Hepatocyte (in vitro differentiated cells): ENCODE results near the gene TNFRSF17. TPM values are rescaled to one million over a fixed set of nuclear protein-coding genes. Genes with fewer than 3 reads are reported as not detected.

Experiments used
- DNase-seq: peaks from one replicate; pipeline ENCODE4 v3.0.0-alpha.2; 2016; ENCODE audit warnings: low spot score
- H2AFZ ChIP-seq: fragments of 200-600 bp; sonication (generic); 2 replicates; pipeline ENCODE4 v1.6.0; 2016; ENCODE audit warnings: antibody characterized with exemption, mild to moderate bottlenecking
- H3K27ac ChIP-seq: fragments of 200-600 bp; sonication (generic); 2 replicates; pipeline ENCODE4 v1.5.1; 2016; ENCODE audit warnings: mild to moderate bottlenecking
- H3K27me3 ChIP-seq: fragments of 200-600 bp; sonication (generic); 2 replicates; pipeline ENCODE4 v1.6.1; 2016
- H3K36me3 ChIP-seq: fragments of 200-600 bp; sonication (generic); replicated peaks from 2 replicates; pipeline ENCODE4 v1.5.1; 2016; ENCODE audit warnings: low read depth; ENCODE audit not compliant: insufficient read depth
- H3K4me1 ChIP-seq: fragments of 200-600 bp; sonication (generic); 2 replicates; pipeline ENCODE4 v1.5.1; 2016; ENCODE audit warnings: mild to moderate bottlenecking, moderate library complexity; ENCODE audit not compliant: insufficient read depth
- H3K4me2 ChIP-seq: fragments of 200-600 bp; sonication (generic); 2 replicates; pipeline ENCODE4 v1.6.0; 2016
- H3K4me3 ChIP-seq: fragments of 200-600 bp; sonication (generic); 2 replicates; pipeline ENCODE4 v1.5.1; 2016; ENCODE audit warnings: mild to moderate bottlenecking
- H3K79me2 ChIP-seq: fragments of 200-600 bp; sonication (generic); 2 replicates; pipeline ENCODE4 v1.6.0; 2017; ENCODE audit warnings: mild to moderate bottlenecking
- H3K9me2 ChIP-seq: fragments of 200-600 bp; sonication (generic); replicated peaks from 2 replicates; pipeline ENCODE4 v1.6.0; 2017; ENCODE audit warnings: mild to moderate bottlenecking; ENCODE audit not compliant: insufficient read depth
- H3K9me3 ChIP-seq: fragments of 200-600 bp; sonication (generic); 2 replicates; pipeline ENCODE4 v1.5.1; 2016; ENCODE audit warnings: low read depth, mild to moderate bottlenecking
- H4K20me1 ChIP-seq: fragments of 200-600 bp; sonication (generic); 2 replicates; pipeline ENCODE4 v1.6.0; 2016; ENCODE audit warnings: mild to moderate bottlenecking; ENCODE audit not compliant: insufficient read depth, poor library complexity, severe bottlenecking
- EZH2 ChIP-seq: fragments of 200-600 bp; sonication (generic); IDR thresholded peaks from 2 replicates; pipeline ENCODE4 v1.6.1; 2016; ENCODE audit warnings: antibody characterized with exemption, mild to moderate bottlenecking, borderline replicate concordance
- EZH2phosphoT487 ChIP-seq: fragments of 200-600 bp; sonication (generic); IDR thresholded peaks from one replicate; pipeline ENCODE4 v1.6.1; 2018; ENCODE audit warnings: antibody characterized with exemption, mild to moderate bottlenecking, low read depth, moderate library complexity; ENCODE audit not compliant: unreplicated experiment, severe bottlenecking
- WGBS: methylation state at CpG from one replicate; pipeline ENCODE4 v1.1.6; 2016; ENCODE audit warnings: low lambda C conversion rate; ENCODE audit errors: missing lambda C conversion rate; 5-methylcytosine and 5-hydroxymethylcytosine counted together
- polyA plus RNA-seq: library from polyadenylated mRNA; unstranded; fragments of >200 nt; fragmentation: Nextera tagmentation; extraction: Ambion mirVana; gene quantifications from 2 replicates; pipeline ENCODE4 v1.2.1, GENCODE V29; 2016
- total RNA-seq: library from RNA; depleted of rRNA; stranded (reverse); fragments of >200 nt; gene quantifications from 2 replicates; pipeline ENCODE4 v1.2.3, GENCODE V29; 2014
- TF ChIP-seq, protein P1 (sequence below): fragments of 200-600 bp; sonication (generic); IDR thresholded peaks from 2 replicates; pipeline ENCODE4 v1.5.1; 2016; ENCODE audit warnings: antibody characterized with exemption, mild to moderate bottlenecking; ENCODE audit not compliant: poor library complexity

Gene TNFRSF17
- total and polyA plus RNA-seq, 2 experiments from 2014 or later, result not detected

DNA sequence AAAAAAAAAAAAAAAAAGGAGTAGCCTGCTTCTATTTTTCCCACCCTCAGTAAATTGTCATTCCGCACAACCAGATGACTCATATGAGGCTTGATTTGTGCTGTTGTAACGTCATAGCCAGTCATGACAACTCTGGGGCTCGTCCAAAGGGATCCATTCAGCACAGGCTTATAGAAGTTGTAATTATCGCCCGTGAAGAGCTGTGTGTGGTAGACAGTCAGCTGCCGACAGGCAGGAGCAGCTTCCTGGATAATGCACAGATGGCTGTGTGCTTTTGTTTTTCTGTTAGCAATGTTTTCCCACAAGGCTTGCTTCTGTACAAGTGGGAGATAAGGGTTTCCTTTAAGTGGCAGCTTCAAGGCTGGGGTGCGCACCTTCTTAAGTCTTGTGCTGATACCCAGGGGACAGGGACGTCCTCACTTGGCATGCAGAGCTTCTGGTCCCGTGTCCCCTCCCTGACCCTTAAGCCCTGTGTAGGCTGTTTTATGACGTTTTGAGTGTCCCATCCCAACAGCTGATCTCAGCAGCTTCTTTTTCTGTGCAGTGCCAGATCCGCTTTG lies 37.5 kb downstream of the TNFRSF17 start:
- H3K4me1 ChIP-seq, result no peaks in the 10 kb centered on the region
- WGBS, result 56% methylated on average over 11 of the region's 11 CpGs

DNA sequence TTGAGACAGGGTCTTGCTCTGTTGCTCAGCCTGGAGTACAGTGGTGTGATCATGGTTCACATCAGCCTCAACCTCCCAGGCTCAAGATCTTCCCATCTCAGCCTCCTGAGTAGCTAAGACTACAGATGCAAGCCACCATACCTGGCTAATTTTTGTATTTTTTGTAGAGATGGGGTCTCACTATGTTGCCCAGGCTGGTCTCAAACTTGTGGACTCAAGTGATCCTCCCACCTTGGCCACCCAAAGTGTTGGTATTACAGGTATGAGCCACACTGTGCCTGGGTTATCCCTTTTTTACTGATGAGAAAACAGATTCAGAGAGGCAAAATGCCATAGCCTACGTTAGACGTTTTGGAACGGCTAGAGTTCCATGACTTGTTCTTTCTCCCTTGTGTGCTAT lies 41.6 kb downstream of the TNFRSF17 start:
- H4K20me1 ChIP-seq, result no peaks in the 10 kb centered on the region
- DNase-seq, result no peak
- no peaks in the 10 kb centered on the region for H3K27me3 ChIP-seq
- no peak overlapping the region for H3K27ac ChIP-seq
- no peaks in the 10 kb centered on the region for H3K79me2 ChIP-seq
- H3K36me3 ChIP-seq, result no peaks in the 10 kb centered on the region
- TF ChIP-seq, protein P1, sequence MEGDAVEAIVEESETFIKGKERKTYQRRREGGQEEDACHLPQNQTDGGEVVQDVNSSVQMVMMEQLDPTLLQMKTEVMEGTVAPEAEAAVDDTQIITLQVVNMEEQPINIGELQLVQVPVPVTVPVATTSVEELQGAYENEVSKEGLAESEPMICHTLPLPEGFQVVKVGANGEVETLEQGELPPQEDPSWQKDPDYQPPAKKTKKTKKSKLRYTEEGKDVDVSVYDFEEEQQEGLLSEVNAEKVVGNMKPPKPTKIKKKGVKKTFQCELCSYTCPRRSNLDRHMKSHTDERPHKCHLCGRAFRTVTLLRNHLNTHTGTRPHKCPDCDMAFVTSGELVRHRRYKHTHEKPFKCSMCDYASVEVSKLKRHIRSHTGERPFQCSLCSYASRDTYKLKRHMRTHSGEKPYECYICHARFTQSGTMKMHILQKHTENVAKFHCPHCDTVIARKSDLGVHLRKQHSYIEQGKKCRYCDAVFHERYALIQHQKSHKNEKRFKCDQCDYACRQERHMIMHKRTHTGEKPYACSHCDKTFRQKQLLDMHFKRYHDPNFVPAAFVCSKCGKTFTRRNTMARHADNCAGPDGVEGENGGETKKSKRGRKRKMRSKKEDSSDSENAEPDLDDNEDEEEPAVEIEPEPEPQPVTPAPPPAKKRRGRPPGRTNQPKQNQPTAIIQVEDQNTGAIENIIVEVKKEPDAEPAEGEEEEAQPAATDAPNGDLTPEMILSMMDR, result no peak
- TF ChIP-seq EZH2, result no peak
- no peak for TF ChIP-seq EZH2phosphoT487
- no peaks in the 10 kb centered on the region for H3K9me3 ChIP-seq
- no peaks in the 10 kb centered on the region for H3K9me2 ChIP-seq
- WGBS, result 96% methylated on average over 3 of the region's 3 CpGs
- no peak overlapping the region for H3K4me2 ChIP-seq
- no peak overlapping the region for H3K4me3 ChIP-seq
- H3K4me1 ChIP-seq, result no peaks in the 10 kb centered on the region
- no peak overlapping the region for H2AFZ ChIP-seq

More for the DNA sequence above, 37.5 kb downstream of the TNFRSF17 start:
- H3K4me2 ChIP-seq, result no peak overlapping the region
- peak; percentile 41 for DNase-seq
- no peaks in the 10 kb centered on the region for H3K79me2 ChIP-seq
- no peak overlapping the region for H2AFZ ChIP-seq
- H3K27me3 ChIP-seq, result no peaks in the 10 kb centered on the region
- no peaks in the 10 kb centered on the region for H3K9me2 ChIP-seq
- H3K9me3 ChIP-seq, result no peaks in the 10 kb centered on the region
- no peaks in the 10 kb centered on the region for H3K36me3 ChIP-seq
- no peaks in the 10 kb centered on the region for H4K20me1 ChIP-seq
- no peak overlapping the region for H3K27ac ChIP-seq
- H3K4me3 ChIP-seq, result no peak overlapping the region
- no peak for TF ChIP-seq EZH2phosphoT487
- no peak for TF ChIP-seq EZH2
- TF ChIP-seq, protein P1, result no peak

GRCh38 chr16:12009462-12009861 lies 44.5 kb downstream of the TNFRSF17 start:
- Histone ChIP-seq H3K27ac (no peak overlapping the region), H3K27me3 (no peaks in the 10 kb centered on the region), H3K4me1 (no peaks in the 10 kb centered on the region), H3K36me3 (no peaks in the 10 kb centered on the region), H3K4me3 (no peak overlapping the region), H3K9me3 (no peaks in the 10 kb centered on the region), H3K79me2 (no peaks in the 10 kb centered on the region), H4K20me1 (no peaks in the 10 kb centered on the region), H3K4me2 (no peak overlapping the region), H2AFZ (no peak overlapping the region), H3K9me2 (no peaks in the 10 kb centered on the region)
- WGBS, result 94% methylated on average over 7 of the region's 7 CpGs
- no peak for DNase-seq
- TF ChIP-seq EZH2 (no peak), EZH2phosphoT487 (no peak)
- TF ChIP-seq, protein P1, result no peak
